H1 (cell line): ENCODE data around the gene ADORA1. TPM values are rescaled to one million over a fixed set of nuclear protein-coding genes. Genes with fewer than 3 reads are reported as not detected.

Source experiments
- CTCF ChIA-PET: fragments of 300-600 bp; sonication (Branson Sonifier 250); formaldehyde crosslinking; loops from one replicate; lab custom pipeline; 2021; ENCODE audit not compliant: partially characterized antibody; lab: Charles Lee
- POLR2A ChIA-PET: fragments of 300-600 bp; sonication (Branson Sonifier 250); formaldehyde crosslinking; loops from one replicate; lab custom pipeline; 2021; ENCODE audit warnings: inconsistent platforms; ENCODE audit not compliant: partially characterized antibody; lab: Charles Lee
- DNase-seq, 2 experiments: peaks; one replicate each; pipeline versions ENCODE4 v3.0.0 to v3.0.0-alpha.2; 2010 to 2022; ENCODE audit warnings: low spot score in 2 of 2, low read depth in 1 of 2, mixed read lengths in 1 of 2
- FAIRE-seq: peaks from 2 replicates; lab custom pipeline; 2011; peaks lifted over from hg19 to GRCh38; lab: Jason Lieb, UNC
- H2AFZ ChIP-seq: 2 replicates; pipeline ENCODE4 v1.8.1; 2012; ENCODE audit warnings: low read length, inconsistent platforms
- H2AK5ac ChIP-seq: 2 replicates; pipeline ENCODE4 v1.6.1; 2013; ENCODE audit warnings: low read depth, low read length
- H2BK120ac ChIP-seq: replicated peaks from 2 replicates; pipeline ENCODE3; 2013; ENCODE audit warnings: low read depth, low read length, inconsistent platforms
- H2BK12ac ChIP-seq: 2 replicates; pipeline ENCODE4 v1.6.1; 2013; ENCODE audit warnings: low read depth, low read length
- H2BK15ac ChIP-seq: 2 replicates; pipeline ENCODE4 v1.6.1; 2013; ENCODE audit warnings: low read length
- H2BK20ac ChIP-seq: 2 replicates; pipeline ENCODE4 v1.6.1; 2013; ENCODE audit warnings: low read length
- H2BK5ac ChIP-seq: 2 replicates; pipeline ENCODE4 v1.6.1; 2013; ENCODE audit warnings: low read depth, low read length
- H3K14ac ChIP-seq: 2 replicates; pipeline ENCODE4 v1.6.1; 2013; ENCODE audit warnings: inconsistent platforms; ENCODE audit not compliant: insufficient read length
- H3K18ac ChIP-seq: 2 replicates; pipeline ENCODE4 v1.6.1; 2013; ENCODE audit warnings: low read length; ENCODE audit errors: extremely low read depth
- H3K23ac ChIP-seq: 2 replicates; pipeline ENCODE4 v1.6.1; 2013; ENCODE audit warnings: inconsistent platforms; ENCODE audit not compliant: insufficient read length
- H3K23me2 ChIP-seq: 2 replicates; pipeline ENCODE4 v1.6.1; 2013; ENCODE audit warnings: low read depth, low read length
- H3K27ac ChIP-seq: 2 replicates; pipeline ENCODE4 v1.6.1; 2011; ENCODE audit warnings: low read depth, low read length, inconsistent platforms
- H3K27me3 ChIP-seq, 4 experiments: replicated peaks in 1 of 4; 1 replicate in 1 of 4; 2 replicates in 3 of 4; pipeline versions ENCODE4 v1.6.1 to v1.8.1; 2011 to 2013; ENCODE audit warnings: low read length in 3 of 4, mild to moderate bottlenecking in 3 of 4, inconsistent platforms in 2 of 4, mixed read lengths in 2 of 4, moderate library complexity in 1 of 4; ENCODE audit not compliant: control insufficient read depth in 3 of 4, insufficient read depth in 3 of 4; ENCODE audit errors: extremely low read depth in 1 of 4
- H3K36me3 ChIP-seq, 4 experiments: 2 replicates each; pipeline versions ENCODE4 v1.6.1 to v1.8.1; 2011 to 2013; ENCODE audit warnings: mild to moderate bottlenecking in 4 of 4, low read length in 3 of 4, moderate library complexity in 2 of 4, control low read depth in 1 of 4, inconsistent platforms in 1 of 4; ENCODE audit not compliant: insufficient read depth in 4 of 4, control insufficient read depth in 2 of 4
- H3K4ac ChIP-seq: replicated peaks from 2 replicates; pipeline ENCODE3; 2013; ENCODE audit warnings: low read length, low read depth, mixed read lengths, inconsistent platforms; ENCODE audit not compliant: insufficient read length
- H3K4me1 ChIP-seq, 4 experiments: replicated peaks in 1 of 4; 1 replicate in 1 of 4; 2 replicates in 3 of 4; pipeline versions ENCODE4 v1.6.1 to v1.8.1; 2011 to 2013; ENCODE audit warnings: low read length in 3 of 4, inconsistent platforms in 2 of 4, mixed read lengths in 1 of 4; ENCODE audit not compliant: insufficient read depth in 4 of 4, control insufficient read depth in 3 of 4
- H3K4me2 ChIP-seq, 2 experiments: 2 replicates each; pipeline versions ENCODE4 v1.6.1 to v1.8.1; 2011 to 2013; ENCODE audit warnings: low read depth in 2 of 2, low read length in 2 of 2, control low read depth in 1 of 2, inconsistent platforms in 1 of 2, mild to moderate bottlenecking in 1 of 2; ENCODE audit not compliant: insufficient read depth in 1 of 2
- H3K4me3 ChIP-seq, 4 experiments: fragments of 200-600, 300-600 bp in 1 of 4; sonication (generic), shearing (Covaris generic), sonication (Bioruptor Twin) in 1 of 4; 2 replicates each; pipeline versions ENCODE4 v1.5.1 to v1.8.1; 2011 to 2016; ENCODE audit warnings: low read length in 4 of 4, low read depth in 3 of 4, control low read depth in 2 of 4, inconsistent platforms in 2 of 4, mild to moderate bottlenecking in 2 of 4, mixed read lengths in 1 of 4, moderate library complexity in 1 of 4; ENCODE audit not compliant: insufficient read depth in 2 of 4; ENCODE audit errors: extremely low read depth in 1 of 4
- H3K56ac ChIP-seq: replicated peaks from 2 replicates; pipeline ENCODE3; 2013; ENCODE audit warnings: low read depth, mild to moderate bottlenecking, mixed read lengths, low read length, inconsistent platforms; ENCODE audit not compliant: insufficient read length
- H3K79me1 ChIP-seq: 2 replicates; pipeline ENCODE4 v1.6.1; 2013; ENCODE audit warnings: low read depth, low read length, control low read depth
- H3K79me2 ChIP-seq, 2 experiments: 2 replicates each; pipeline versions ENCODE4 v1.6.1 to v1.8.1; 2012 to 2013; ENCODE audit warnings: low read length in 2 of 2, mild to moderate bottlenecking in 2 of 2, inconsistent platforms in 1 of 2; ENCODE audit not compliant: insufficient read depth in 2 of 2, control insufficient read depth in 1 of 2
- H3K9ac ChIP-seq, 4 experiments: replicated peaks in 1 of 4; 1 replicate in 1 of 4; 2 replicates in 3 of 4; pipeline versions ENCODE4 v1.6.1 to v1.8.1; 2011 to 2013; ENCODE audit warnings: low read depth in 3 of 4, low read length in 3 of 4, control low read depth in 2 of 4, mild to moderate bottlenecking in 2 of 4, moderate library complexity in 2 of 4, inconsistent platforms in 1 of 4; ENCODE audit errors: extremely low read depth in 1 of 4
- H3K9me3 ChIP-seq, 2 experiments: 2 replicates each; pipeline versions ENCODE4 v1.6.1 to v1.8.1; 2012 to 2013; ENCODE audit warnings: mild to moderate bottlenecking in 2 of 2, moderate library complexity in 2 of 2, control low read depth in 1 of 2, inconsistent platforms in 1 of 2, low read depth in 1 of 2, low read length in 1 of 2, mixed read lengths in 1 of 2; ENCODE audit not compliant: insufficient read depth in 2 of 2
- H4K20me1 ChIP-seq, 2 experiments: replicated peaks in 1 of 2; 2 replicates each; pipeline versions ENCODE3 to v1.8.1; 2011 to 2013; ENCODE audit warnings: inconsistent platforms in 2 of 2, low read length in 2 of 2, mild to moderate bottlenecking in 1 of 2; ENCODE audit not compliant: insufficient read depth in 2 of 2, control insufficient read depth in 1 of 2
- H4K5ac ChIP-seq: 2 replicates; pipeline ENCODE4 v1.6.1; 2013; ENCODE audit warnings: low read length, low read depth, mixed read lengths, inconsistent platforms; ENCODE audit not compliant: insufficient read length
- H4K8ac ChIP-seq: 2 replicates; pipeline ENCODE4 v1.8.0; 2013; ENCODE audit warnings: mild to moderate bottlenecking, moderate library complexity, low read length, inconsistent platforms; ENCODE audit not compliant: insufficient read depth; ENCODE audit errors: extremely low read depth
- H4K91ac ChIP-seq: replicated peaks from 2 replicates; pipeline ENCODE3; 2013; ENCODE audit warnings: low read length, mixed read lengths, inconsistent platforms; ENCODE audit not compliant: insufficient read length
- BACH1 ChIP-seq: IDR thresholded peaks from 2 replicates; pipeline ENCODE4 v1.6.1; 2012; ENCODE audit warnings: low read length, improper control_type of control experiment
- CEBPB ChIP-seq: IDR thresholded peaks from 2 replicates; pipeline ENCODE4 v1.6.1; 2012; ENCODE audit warnings: low read depth, low read length
- FOSL1 ChIP-seq: IDR thresholded peaks from 2 replicates; pipeline ENCODE4 v1.6.1; 2011; ENCODE audit warnings: mild to moderate bottlenecking, low read depth, low read length, moderate library complexity; ENCODE audit not compliant: insufficient read depth
- SAP30 ChIP-seq: fragments of 300-600 bp; sonication (generic); IDR thresholded peaks from 2 replicates; pipeline ENCODE4 v1.7.1; 2012; ENCODE audit warnings: low read length, moderate library complexity, mild to moderate bottlenecking, inconsistent platforms; ENCODE audit not compliant: insufficient read depth, insufficient replicate concordance
- TAF1 ChIP-seq: IDR thresholded peaks from 2 replicates; pipeline ENCODE4 v1.6.1; 2011; ENCODE audit warnings: mild to moderate bottlenecking, low read depth, low read length
- TCF12 ChIP-seq: IDR thresholded peaks from 2 replicates; pipeline ENCODE4 v1.6.1; 2011; ENCODE audit warnings: low read depth, mild to moderate bottlenecking, low read length
- WGBS, 2 experiments: shearing (Covaris generic) in 1 of 2; methylation state at CpG; one replicate each; pipeline versions ENCODE4 v1.1.6 to v1.1.7; 2013 to 2015; ENCODE audit warnings: low lambda C conversion rate in 2 of 2, mixed read lengths in 2 of 2, inconsistent platforms in 1 of 2, low coverage in 1 of 2, missing lambda C conversion rate in 1 of 2; ENCODE audit not compliant: insufficient replicate concordance in 2 of 2, insufficient coverage in 1 of 2, insufficient read length in 1 of 2; ENCODE audit errors: extremely low coverage in 1 of 2, missing lambda C conversion rate in 1 of 2; 5-methylcytosine and 5-hydroxymethylcytosine counted together
- polyA plus RNA-seq, 7 experiments: library from polyadenylated mRNA; depleted of rRNA in 3 of 7; stranded (reverse) in 5 of 7; unstranded in 2 of 7; fragments of >200 nt in 5 of 7; fragments of 200-250 nt in 2 of 7; gene quantifications; 1 replicate in 5 of 7; 2 replicates in 1 of 7; 4 replicates in 1 of 7; pipeline versions ENCODE4 v1.2.1 to v1.2.3, GENCODE V29; 2011 to 2013; ENCODE audit warnings: missing spikeins in 2 of 7, mixed read lengths in 2 of 7
- total RNA-seq: library from RNA; stranded (reverse); fragmentation: NEBNext Ultra II Directional; extraction: Animal tissue kit (Norgen Biotek cat#: 25700); gene quantifications from 2 replicates; pipeline ENCODE4 v1.2.1, GENCODE V29; 2021

ADORA1 gene
- total and polyA plus RNA-seq, 2 of the 8 experiments (the other 6 are each of a cell fraction or from before 2014, with no cell fraction given), result 3.3 to 6.7 TPM

GRCh38 chr1:203077956-203078355, 49.6 kb upstream of the ADORA1 start:
- CTCF ChIA-PET, result interaction anchor here (0.6 to 16.4 kb wide), 12 partner anchors 8 to 191 kb away, joined by 3 to 275 read pairs (median 10); partner anchors contain the start of genes ADORA1 and MYOG

More at GRCh38 chr1:203077956-203078355, 49.6 kb upstream of the ADORA1 start:
- Histone ChIP-seq H2BK5ac (no peak overlapping the region), H3K56ac (no peak overlapping the region), H3K27me3 (peaks cover 3 to 32% (median 31%) of the 10 kb centered on the region in 4 experiments), H2AFZ (no peak overlapping the region), H4K8ac (no peak overlapping the region), H3K27ac (no peak overlapping the region), H2BK20ac (no peak overlapping the region), H3K9ac (no peak overlapping the region; a peak in 1 of 7 replicates), H3K9me3 (no peaks in the 10 kb centered on the region), H2BK12ac (no peak overlapping the region), H3K36me3 (no peaks in the 10 kb centered on the region), H3K4me3 (no peak overlapping the region), H3K4me2 (no peak overlapping the region), H3K4ac (no peak overlapping the region), H3K4me1 (peaks cover 11 to 21% (median 15%) of the 10 kb centered on the region in 4 experiments), H3K79me1 (no peaks in the 10 kb centered on the region; the same call in 1 of the 2 replicates), H2AK5ac (no peak overlapping the region), H3K14ac (no peak overlapping the region), H3K79me2 (no peaks in the 10 kb centered on the region), H3K18ac (no peak overlapping the region), H3K23ac (no peak overlapping the region), H4K5ac (no peak overlapping the region), H2BK120ac (no peak overlapping the region), H3K23me2 (peaks cover 6% of the 10 kb centered on the region; the same call in 1 of the 2 replicates), H4K20me1 (peaks cover 0 to 5% of the 10 kb centered on the region in 2 experiments), H4K91ac (no peak overlapping the region), H2BK15ac (no peak overlapping the region)
- DNase-seq (no peak), FAIRE-seq (no peak)
- WGBS, 2 experiments, result 90% methylated on average over 2 of the region's 2 CpGs; no CpG with 5 or more reads in 1 of the 2 experiments
- TF ChIP-seq BACH1 (no peak), TAF1 (no peak), CEBPB (no peak), SAP30 (no peak), TCF12 (no peak), FOSL1 (no peak)
- POLR2A ChIA-PET, result interaction anchor here (0.6 kb wide), 1 partner anchor 32 kb away, joined by 4 read pairs; no protein-coding TSS in a partner anchor
